HEK293 (cell line): Measurements from ENCODE around the gene DDX23.
A peak's percentile ranks its signal among the peaks of the same experiment; 100 is the strongest.

Source experiments
- FEZF1 ChIP-seq: fragments of 450-650 bp; formaldehyde crosslinking; IDR thresholded peaks from 2 replicates; pipeline ENCODE4 v1.5.1; 2016; ENCODE audit warnings: missing biosample characterization, missing genetic modification characterization
- PRDM10 ChIP-seq: fragments of 450-650 bp; formaldehyde crosslinking; IDR thresholded peaks from 2 replicates; pipeline ENCODE4 v1.5.1; 2016; ENCODE audit warnings: missing biosample characterization, missing genetic modification characterization
- PRDM2 ChIP-seq: fragments of 450-650 bp; formaldehyde crosslinking; IDR thresholded peaks from 2 replicates; pipeline ENCODE4 v1.5.1; 2016; ENCODE audit warnings: missing biosample characterization, missing genetic modification characterization, borderline replicate concordance
- REPIN1 ChIP-seq: fragments of 450-650 bp; formaldehyde crosslinking; IDR thresholded peaks from 2 replicates; pipeline ENCODE4 v1.5.1; 2017; ENCODE audit warnings: missing biosample characterization, missing genetic modification characterization, low read depth
- REST ChIP-seq: fragments of 450-650 bp; formaldehyde crosslinking; IDR thresholded peaks from 2 replicates; pipeline ENCODE4 v1.5.1; 2016; ENCODE audit warnings: missing biosample characterization, missing genetic modification characterization
- TRIM28 ChIP-seq: IDR thresholded peaks from 2 replicates; pipeline ENCODE4 v1.6.1; 2011; ENCODE audit warnings: low read length, control low read depth, borderline replicate concordance
- TSHZ1 ChIP-seq: fragments of 450-650 bp; formaldehyde crosslinking; IDR thresholded peaks from 2 replicates; pipeline ENCODE4 v1.5.1; 2016; ENCODE audit warnings: missing biosample characterization, missing genetic modification characterization, borderline replicate concordance
- ZNF121 ChIP-seq: fragments of 450-650 bp; formaldehyde crosslinking; IDR thresholded peaks from 2 replicates; pipeline ENCODE4 v1.5.1; 2016; ENCODE audit warnings: missing biosample characterization, missing genetic modification characterization
- ZNF266 ChIP-seq: fragments of 450-650 bp; formaldehyde crosslinking; IDR thresholded peaks from 2 replicates; pipeline ENCODE4 v1.5.1; 2016; ENCODE audit warnings: missing biosample characterization, missing genetic modification characterization, low read depth
- ZNF433 ChIP-seq: fragments of 450-650 bp; formaldehyde crosslinking; IDR thresholded peaks from 2 replicates; pipeline ENCODE4 v1.5.1; 2016; ENCODE audit warnings: missing biosample characterization, missing genetic modification characterization, low read depth
- ZNF529 ChIP-seq: fragments of 450-650 bp; formaldehyde crosslinking; IDR thresholded peaks from 2 replicates; pipeline ENCODE4 v1.5.1; 2017; ENCODE audit warnings: missing genetic modification characterization, missing biosample characterization; ENCODE audit not compliant: insufficient replicate concordance
- ZNF530 ChIP-seq: fragments of 450-650 bp; formaldehyde crosslinking; IDR thresholded peaks from 2 replicates; pipeline ENCODE4 v1.5.1; 2016; ENCODE audit warnings: low read depth, missing biosample characterization, missing genetic modification characterization
- ZSCAN23 ChIP-seq: fragments of 450-650 bp; formaldehyde crosslinking; IDR thresholded peaks from 2 replicates; pipeline ENCODE4 v1.5.1; 2016; ENCODE audit warnings: missing biosample characterization, missing genetic modification characterization
- TF ChIP-seq, protein P1 (sequence below): fragments of 450-650 bp; formaldehyde crosslinking; IDR thresholded peaks from 2 replicates; pipeline ENCODE4 v1.5.1; 2016; ENCODE audit warnings: missing biosample characterization, missing genetic modification characterization
- TF ChIP-seq, protein P2 (sequence below): fragments of 450-650 bp; formaldehyde crosslinking; IDR thresholded peaks from 2 replicates; pipeline ENCODE4 v1.5.1; 2016; ENCODE audit warnings: missing biosample characterization, missing genetic modification characterization

The DDX23 gene

GRCh38 chr12:48866052-48866711 lies 14.2 kb upstream of the DDX23 start (continued):
- peak; percentile 49; the same call in 1 of the 2 replicates for TF ChIP-seq TSHZ1 (tag by site-specific recombination)
- TF ChIP-seq ZNF529 (tag by site-specific recombination), result peak; percentile 84
- 0 out of 2 replicates have a peak, but pooled peaks have one; percentile 18 for TF ChIP-seq FEZF1 (tag by site-specific recombination)
- peak; percentile 89 for TF ChIP-seq REST (tag by site-specific recombination)
- peak; percentile 21; the same call in 1 of the 2 replicates for TF ChIP-seq REPIN1 (tag by site-specific recombination)
- no peak for TF ChIP-seq TRIM28
- no peak for TF ChIP-seq PRDM10 (tag by site-specific recombination)
- peak; percentile 98 for TF ChIP-seq ZNF266 (tag by site-specific recombination)
- no peak for TF ChIP-seq PRDM2 (tag by site-specific recombination)
- TF ChIP-seq, protein P1, sequence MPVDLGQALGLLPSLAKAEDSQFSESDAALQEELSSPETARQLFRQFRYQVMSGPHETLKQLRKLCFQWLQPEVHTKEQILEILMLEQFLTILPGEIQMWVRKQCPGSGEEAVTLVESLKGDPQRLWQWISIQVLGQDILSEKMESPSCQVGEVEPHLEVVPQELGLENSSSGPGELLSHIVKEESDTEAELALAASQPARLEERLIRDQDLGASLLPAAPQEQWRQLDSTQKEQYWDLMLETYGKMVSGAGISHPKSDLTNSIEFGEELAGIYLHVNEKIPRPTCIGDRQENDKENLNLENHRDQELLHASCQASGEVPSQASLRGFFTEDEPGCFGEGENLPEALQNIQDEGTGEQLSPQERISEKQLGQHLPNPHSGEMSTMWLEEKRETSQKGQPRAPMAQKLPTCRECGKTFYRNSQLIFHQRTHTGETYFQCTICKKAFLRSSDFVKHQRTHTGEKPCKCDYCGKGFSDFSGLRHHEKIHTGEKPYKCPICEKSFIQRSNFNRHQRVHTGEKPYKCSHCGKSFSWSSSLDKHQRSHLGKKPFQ (tag by site-specific recombination), result peak; percentile 65; the same call in 1 of the 2 replicates
- TF ChIP-seq, protein P2, sequence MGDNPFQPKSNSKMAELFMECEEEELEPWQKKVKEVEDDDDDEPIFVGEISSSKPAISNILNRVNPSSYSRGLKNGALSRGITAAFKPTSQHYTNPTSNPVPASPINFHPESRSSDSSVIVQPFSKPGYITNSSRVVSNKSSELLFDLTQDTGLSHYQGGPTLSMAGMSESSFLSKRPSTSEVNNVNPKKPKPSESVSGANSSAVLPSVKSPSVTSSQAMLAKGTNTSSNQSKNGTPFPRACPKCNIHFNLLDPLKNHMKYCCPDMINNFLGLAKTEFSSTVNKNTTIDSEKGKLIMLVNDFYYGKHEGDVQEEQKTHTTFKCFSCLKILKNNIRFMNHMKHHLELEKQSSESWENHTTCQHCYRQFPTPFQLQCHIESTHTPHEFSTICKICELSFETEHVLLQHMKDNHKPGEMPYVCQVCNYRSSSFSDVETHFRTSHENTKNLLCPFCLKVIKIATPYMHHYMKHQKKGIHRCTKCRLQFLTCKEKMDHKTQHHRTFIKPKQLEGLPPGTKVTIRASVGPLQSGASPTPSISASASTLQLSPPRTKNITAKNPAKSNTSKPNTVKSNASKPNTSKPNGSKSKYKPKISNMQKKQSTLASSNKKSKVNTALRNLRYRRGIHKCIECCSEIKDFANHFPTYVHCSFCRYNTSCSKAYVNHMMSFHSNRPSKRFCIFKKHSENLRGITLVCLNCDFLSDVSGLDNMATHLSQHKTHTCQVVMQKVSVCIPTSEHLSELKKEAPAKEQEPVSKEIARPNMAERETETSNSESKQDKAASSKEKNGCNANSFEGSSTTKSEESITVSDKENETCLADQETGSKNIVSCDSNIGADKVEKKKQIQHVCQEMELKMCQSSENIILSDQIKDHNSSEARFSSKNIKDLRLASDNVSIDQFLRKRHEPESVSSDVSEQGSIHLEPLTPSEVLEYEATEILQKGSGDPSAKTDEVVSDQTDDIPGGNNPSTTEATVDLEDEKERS (tag by site-specific recombination), result no peak
- peak; percentile 86 for TF ChIP-seq ZNF121 (tag by site-specific recombination)
- peak; percentile 39; the same call in 1 of the 2 replicates for TF ChIP-seq ZSCAN23
- TF ChIP-seq ZNF530 (tag by site-specific recombination), result peak; percentile 90
- peak; percentile 98 for TF ChIP-seq ZNF433 (tag by site-specific recombination)
